ENCODE data around the gene BIRC3. TPM values are rescaled to one million over a fixed set of nuclear protein-coding genes. Genes with fewer than 3 reads are reported as not detected.
"Not testable (repeated sequence)": the region's sequence is repeated elsewhere in the genome, so short reads cannot be mapped to it uniquely, and the experiment has no call there.

BIRC3 gene
- total and polyA plus RNA-seq, 4 donors = 2.6 to 19.3 (median 11.9) TPM

GRCh38 chr11:102367364-102367763 is 50.1 kb downstream of the BIRC3 start:
- Histone ChIP-seq H3K4me1 (ENCODE audit: control insufficient read depth in 1 of 2, insufficient read depth in 2 of 2, low read length in 2 of 2) (no peaks in the 10 kb centered on the region), H3K4me3 (ENCODE audit: low read length in 2 of 2) (no peak overlapping the region), H3K27ac (ENCODE audit: low read depth in 1 of 2, low read length in 2 of 2) (no peak overlapping the region), H3K36me3 (ENCODE audit: control insufficient read depth in 1 of 2, insufficient read depth in 2 of 2, low read length in 1 of 2) (peaks cover 0 to 7% of the 10 kb centered on the region in 2 donors), H3K27me3 (ENCODE audit: control insufficient read depth in 1 of 2, insufficient read depth in 2 of 2, low read length in 1 of 2) (no peaks in the 10 kb centered on the region), H3K9me3 (ENCODE audit: control insufficient read depth, low read length) (no peaks in the 10 kb centered on the region)
- intact Hi-C loops (cut with DNase I) = no loop called here
- DNase-seq = no peak
- no peak for ATAC-seq (ENCODE audit: low FRiP score)
- WGBS, 2 donors = 20 to 30% methylated on average over 6 of the region's 6 CpGs

GRCh38 chr11:102368472-102368871 is 51.2 kb downstream of the BIRC3 start:
- Histone ChIP-seq H3K4me3 (ENCODE audit: low read length in 2 of 2) (no peak overlapping the region), H3K27me3 (ENCODE audit: control insufficient read depth in 1 of 2, insufficient read depth in 2 of 2, low read length in 1 of 2) (no peaks in the 10 kb centered on the region), H3K27ac (ENCODE audit: low read depth in 1 of 2, low read length in 2 of 2) (no peak overlapping the region), H3K9me3 (ENCODE audit: control insufficient read depth, low read length) (no peaks in the 10 kb centered on the region), H3K4me1 (ENCODE audit: control insufficient read depth in 1 of 2, insufficient read depth in 2 of 2, low read length in 2 of 2) (no peaks in the 10 kb centered on the region), H3K36me3 (ENCODE audit: control insufficient read depth in 1 of 2, insufficient read depth in 2 of 2, low read length in 1 of 2) (peaks cover 0 to 7% of the 10 kb centered on the region in 2 donors)
- no peak for ATAC-seq (ENCODE audit: low FRiP score)
- 90 to 93% methylated on average over 3 of the region's 3 CpGs for WGBS, 2 donors
- intact Hi-C loops (cut with DNase I) = no loop called here
- DNase-seq = no peak

- H3K27me3 ChIP-seq (ENCODE audit: control insufficient read depth in 1 of 2, insufficient read depth in 2 of 2, low read length in 1 of 2); H3K9me3 ChIP-seq (ENCODE audit: control insufficient read depth, low read length); H3K27ac ChIP-seq (ENCODE audit: low read depth in 1 of 2, low read length in 2 of 2); H3K4me1 ChIP-seq (ENCODE audit: control insufficient read depth in 1 of 2, insufficient read depth in 2 of 2, low read length in 2 of 2); intact Hi-C loops (cut with DNase I); ATAC-seq (ENCODE audit: low FRiP score); DNase-seq; H3K4me3 ChIP-seq (ENCODE audit: low read length in 2 of 2); H3K36me3 ChIP-seq (ENCODE audit: control insufficient read depth in 1 of 2, insufficient read depth in 2 of 2, low read length in 1 of 2): not testable (repeated sequence)
- WGBS, 2 donors = 79 to 82% methylated on average over 29 to 31 of the region's 31 CpGs
Observed at GRCh38 chr11:102374633-102375424, 57.5 kb downstream of the BIRC3 start.

- ATAC-seq (ENCODE audit: low FRiP score) = no peak
- H3K9me3 ChIP-seq (ENCODE audit: control insufficient read depth, low read length) = no peaks in the 10 kb centered on the region
- intact Hi-C loops (cut with DNase I) = no loop called here
- no peaks in the 10 kb centered on the region for H3K27me3 ChIP-seq (ENCODE audit: control insufficient read depth in 1 of 2, insufficient read depth in 2 of 2, low read length in 1 of 2)
- no peaks in the 10 kb centered on the region for H3K4me1 ChIP-seq (ENCODE audit: control insufficient read depth in 1 of 2, insufficient read depth in 2 of 2, low read length in 2 of 2)
- 83% methylated on average over 5 of the region's 5 CpGs for WGBS, 2 donors
- H3K36me3 ChIP-seq (ENCODE audit: control insufficient read depth in 1 of 2, insufficient read depth in 2 of 2, low read length in 1 of 2) = peaks cover 0 to 3% of the 10 kb centered on the region in 2 donors
- no peak for DNase-seq
- H3K4me3 ChIP-seq (ENCODE audit: low read length in 2 of 2) = no peak overlapping the region
- H3K27ac ChIP-seq (ENCODE audit: low read depth in 1 of 2, low read length in 2 of 2) = no peak overlapping the region
Observed at GRCh38 chr11:102375720-102376399, 58.6 kb downstream of the BIRC3 start.

DNA sequence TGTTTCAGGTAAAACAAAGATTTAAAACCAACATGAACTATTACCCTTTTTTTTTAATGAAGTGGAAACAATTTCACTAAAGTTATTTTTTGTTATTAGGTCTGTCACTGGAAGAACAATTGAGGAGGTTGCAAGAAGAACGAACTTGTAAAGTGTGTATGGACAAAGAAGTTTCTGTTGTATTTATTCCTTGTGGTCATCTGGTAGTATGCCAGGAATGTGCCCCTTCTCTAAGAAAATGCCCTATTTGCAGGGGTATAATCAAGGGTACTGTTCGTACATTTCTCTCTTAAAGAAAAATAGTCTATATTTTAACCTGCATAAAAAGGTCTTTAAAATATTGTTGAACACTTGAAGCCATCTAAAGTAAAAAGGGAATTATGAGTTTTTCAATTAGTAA is 60.6 kb downstream of the BIRC3 start:
- H3K36me3 ChIP-seq (ENCODE audit: control insufficient read depth in 1 of 2, insufficient read depth in 2 of 2, low read length in 1 of 2) = peaks cover 3% of the 10 kb centered on the region in 2 donors
- 68 to 74% methylated on average over 2 of the region's 2 CpGs for WGBS, 2 donors
- no peak overlapping the region for H3K4me3 ChIP-seq (ENCODE audit: low read length in 2 of 2)
- DNase-seq (no peak), ATAC-seq (ENCODE audit: low FRiP score) (no peak)
- H3K9me3 ChIP-seq (ENCODE audit: control insufficient read depth, low read length) = no peaks in the 10 kb centered on the region
- no peak overlapping the region for H3K27ac ChIP-seq (ENCODE audit: low read depth in 1 of 2, low read length in 2 of 2)
- H3K27me3 ChIP-seq (ENCODE audit: control insufficient read depth in 1 of 2, insufficient read depth in 2 of 2, low read length in 1 of 2) = no peaks in the 10 kb centered on the region
- intact Hi-C loops (cut with DNase I) = no loop called here
- no peaks in the 10 kb centered on the region for H3K4me1 ChIP-seq (ENCODE audit: control insufficient read depth in 1 of 2, insufficient read depth in 2 of 2, low read length in 2 of 2)

DNA sequence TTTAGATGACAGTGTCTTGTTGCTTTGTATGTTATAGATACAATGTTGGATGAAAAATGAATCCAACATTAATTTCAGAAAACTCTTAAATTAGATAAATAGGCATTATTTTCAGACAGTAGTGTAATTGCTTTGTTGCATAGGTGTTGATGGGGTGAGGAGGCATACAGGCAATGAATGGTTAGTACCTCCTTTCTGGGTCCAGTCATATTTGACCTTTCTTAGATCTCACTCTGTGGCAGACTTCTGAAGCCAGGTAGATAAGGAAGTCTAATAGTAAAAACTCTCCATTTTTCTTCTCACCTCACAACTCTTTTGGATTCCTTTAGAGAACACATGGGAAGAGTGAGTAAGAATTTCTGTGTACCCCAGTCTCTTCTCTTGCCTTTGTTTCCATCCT is 61.5 kb downstream of the BIRC3 start:
- Histone ChIP-seq H3K27me3 (ENCODE audit: control insufficient read depth in 1 of 2, insufficient read depth in 2 of 2, low read length in 1 of 2) (no peaks in the 10 kb centered on the region), H3K4me1 (ENCODE audit: control insufficient read depth in 1 of 2, insufficient read depth in 2 of 2, low read length in 2 of 2) (no peaks in the 10 kb centered on the region), H3K27ac (ENCODE audit: low read depth in 1 of 2, low read length in 2 of 2) (no peak overlapping the region), H3K4me3 (ENCODE audit: low read length in 2 of 2) (no peak overlapping the region), H3K36me3 (ENCODE audit: control insufficient read depth in 1 of 2, insufficient read depth in 2 of 2, low read length in 1 of 2) (peaks cover 3 to 5% of the 10 kb centered on the region in 2 donors), H3K9me3 (ENCODE audit: control insufficient read depth, low read length) (no peaks in the 10 kb centered on the region)
- DNase-seq (no peak), ATAC-seq (ENCODE audit: low FRiP score) (no peak)
- intact Hi-C loops (cut with DNase I) = no loop called here

DNA sequence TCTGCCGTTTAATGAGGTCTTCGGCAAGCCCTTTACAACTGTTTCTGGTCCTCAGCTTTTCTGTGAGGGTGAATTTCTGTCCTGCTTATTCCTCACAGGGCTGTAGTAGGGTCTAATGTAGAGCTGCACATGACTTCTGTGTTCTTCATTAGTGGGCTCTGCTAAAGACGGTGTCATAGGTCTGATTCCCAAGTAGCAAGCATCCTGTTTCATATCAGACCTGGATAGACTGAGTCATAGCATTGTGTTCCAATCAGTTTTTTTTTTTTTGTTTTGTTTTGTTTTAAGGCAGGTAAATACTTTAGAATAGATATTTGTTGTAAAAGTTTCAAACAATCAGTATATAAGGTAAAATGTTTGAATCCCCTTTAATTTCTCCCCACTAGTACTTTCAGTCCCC is 65.1 kb downstream of the BIRC3 start:
- WGBS, 2 donors = 84 to 86% methylated on average over 3 of the region's 3 CpGs
- DNase-seq (no peak), ATAC-seq (ENCODE audit: low FRiP score) (no peak)
- intact Hi-C loops (cut with DNase I) = no loop called here
- Histone ChIP-seq H3K27me3 (ENCODE audit: control insufficient read depth in 1 of 2, insufficient read depth in 2 of 2, low read length in 1 of 2) (no peaks in the 10 kb centered on the region), H3K27ac (ENCODE audit: low read depth in 1 of 2, low read length in 2 of 2) (no peak overlapping the region), H3K9me3 (ENCODE audit: control insufficient read depth, low read length) (no peaks in the 10 kb centered on the region), H3K4me3 (ENCODE audit: low read length in 2 of 2) (no peak overlapping the region), H3K36me3 (ENCODE audit: control insufficient read depth in 1 of 2, insufficient read depth in 2 of 2, low read length in 1 of 2) (peaks cover 3 to 7% of the 10 kb centered on the region in 2 donors), H3K4me1 (ENCODE audit: control insufficient read depth in 1 of 2, insufficient read depth in 2 of 2, low read length in 2 of 2) (no peaks in the 10 kb centered on the region)

DNA sequence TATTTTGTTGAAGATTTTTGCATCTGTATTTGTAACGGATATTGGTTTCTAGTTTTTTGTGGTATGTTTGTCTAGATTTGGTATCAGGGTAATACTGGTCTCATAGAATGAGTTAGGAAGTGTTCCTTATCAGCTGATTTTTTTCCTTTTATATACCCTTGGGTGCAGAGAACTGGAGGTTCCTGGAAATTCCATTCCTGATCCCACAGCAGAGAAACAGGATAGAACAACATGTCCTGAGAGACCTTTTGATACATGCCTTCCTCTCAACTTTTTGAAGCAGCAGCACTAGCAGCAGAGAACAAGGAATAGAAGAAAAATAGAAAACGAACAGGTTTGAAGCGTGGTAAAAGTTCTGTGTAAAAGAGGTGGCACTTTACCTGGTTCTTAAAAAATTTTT is 66.6 kb downstream of the BIRC3 start:
- DNase-seq (no peak), ATAC-seq (ENCODE audit: low FRiP score) (no peak)
- Histone ChIP-seq H3K9me3 (ENCODE audit: control insufficient read depth, low read length) (no peaks in the 10 kb centered on the region), H3K4me3 (ENCODE audit: low read length in 2 of 2) (no peak overlapping the region), H3K27me3 (ENCODE audit: control insufficient read depth in 1 of 2, insufficient read depth in 2 of 2, low read length in 1 of 2) (no peaks in the 10 kb centered on the region), H3K4me1 (ENCODE audit: control insufficient read depth in 1 of 2, insufficient read depth in 2 of 2, low read length in 2 of 2) (no peaks in the 10 kb centered on the region), H3K36me3 (ENCODE audit: control insufficient read depth in 1 of 2, insufficient read depth in 2 of 2, low read length in 1 of 2) (peaks cover 3 to 7% of the 10 kb centered on the region in 2 donors), H3K27ac (ENCODE audit: low read depth in 1 of 2, low read length in 2 of 2) (no peak overlapping the region)
- intact Hi-C loops (cut with DNase I) = no loop called here
- 79% methylated on average over 3 of the region's 3 CpGs for WGBS, 2 donors
